Measurements from ENCODE around the gene LRPAP1. TPM values are rescaled to one million over a fixed set of nuclear protein-coding genes. Genes with fewer than 3 reads are reported as not detected.
"Not testable (repeated sequence)": the region's sequence is repeated elsewhere in the genome, so short reads cannot be mapped to it uniquely, and the experiment has no call there.

LRPAP1 gene
- total RNA-seq, 1 donor, result 52.0 TPM

DNA sequence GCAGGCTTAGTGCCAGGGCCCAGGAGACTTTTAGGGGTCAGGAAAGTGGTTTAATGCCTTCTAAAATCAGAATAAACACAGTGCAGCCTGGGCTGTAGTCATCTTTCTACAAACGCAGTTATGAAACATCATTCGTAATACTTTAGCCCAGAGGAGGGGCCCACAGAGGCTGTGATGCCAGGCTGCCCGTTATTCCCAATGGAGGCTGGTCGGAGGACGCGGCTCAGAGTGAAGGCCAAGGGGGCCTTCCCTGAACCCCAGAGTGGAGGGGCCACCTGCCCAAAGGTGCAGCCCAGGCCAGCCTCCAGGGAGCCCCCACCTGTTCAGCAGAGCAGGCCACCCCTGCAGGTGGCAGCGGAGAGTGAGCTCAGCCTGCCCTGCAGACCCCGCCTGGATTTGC lies 29.9 kb upstream of the LRPAP1 start:
- not testable (repeated sequence) for DNase-seq (ENCODE audit: low read depth in 2 of 3, low spot score in 2 of 3)

DNA sequence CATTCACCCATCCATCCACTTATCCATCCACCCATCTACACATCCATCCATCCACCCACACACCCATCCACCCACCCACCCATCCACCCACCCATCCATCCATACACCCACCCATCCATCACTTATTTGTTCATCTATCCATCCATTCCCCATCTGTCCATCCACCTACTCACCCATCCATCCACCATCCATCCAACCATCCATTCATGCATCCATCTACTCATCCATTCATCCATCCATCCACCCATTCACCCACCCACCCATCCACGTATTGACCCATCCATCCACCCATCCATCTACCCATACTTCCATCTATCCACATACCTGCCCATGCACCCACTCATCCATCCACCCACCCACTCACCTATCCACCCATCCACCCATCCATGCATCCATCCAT lies 28.2 kb upstream of the LRPAP1 start:
- not testable (repeated sequence) for DNase-seq (ENCODE audit: low read depth in 2 of 3, low spot score in 2 of 3)

DNA sequence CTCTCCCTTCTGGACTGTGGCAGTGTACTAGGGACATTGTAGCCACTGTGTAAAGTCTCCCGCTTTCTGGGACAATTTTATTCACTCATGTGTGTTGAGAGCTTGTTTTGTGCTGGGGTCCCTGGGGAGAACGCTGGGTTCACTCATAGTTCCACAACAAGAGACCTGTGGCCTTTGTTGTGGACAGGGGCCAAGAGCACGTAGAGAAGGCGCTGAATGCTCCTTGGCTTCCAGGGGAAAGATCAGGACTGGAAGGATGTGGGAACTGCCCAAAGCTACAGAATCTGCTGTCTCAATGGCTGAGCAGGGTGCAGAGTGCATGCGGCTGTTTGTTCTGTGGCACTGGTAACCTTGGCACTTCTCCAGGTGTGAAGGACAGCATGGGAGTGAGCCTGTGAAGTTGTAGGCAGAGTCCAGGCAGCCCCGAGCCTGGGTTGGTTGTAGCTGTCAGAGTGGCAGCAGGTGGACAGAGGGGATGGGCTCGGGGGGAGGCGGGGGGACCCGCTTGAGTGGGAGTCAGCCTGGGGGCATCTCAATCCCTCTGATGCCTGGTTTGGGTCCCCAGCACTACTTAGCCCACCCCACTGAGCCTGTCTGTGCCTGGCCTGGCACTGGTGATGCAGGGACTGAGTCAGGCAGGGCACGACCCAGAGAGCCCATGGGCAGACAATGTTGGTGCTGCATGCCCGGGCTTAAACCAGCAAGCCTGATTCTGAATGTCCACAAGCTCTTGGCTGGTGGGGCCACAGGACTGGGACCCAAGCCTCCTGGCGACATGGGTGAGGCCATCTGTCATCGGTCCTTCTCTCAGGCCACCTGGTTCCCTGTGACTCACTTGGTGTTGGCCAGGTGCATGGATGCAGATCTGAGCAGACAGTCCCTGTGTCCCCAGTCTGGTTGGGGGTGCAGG lies 27.4 kb upstream of the LRPAP1 start:
- DNase-seq (ENCODE audit: low read depth in 2 of 3, low spot score in 2 of 3), result not testable (repeated sequence)

DNA sequence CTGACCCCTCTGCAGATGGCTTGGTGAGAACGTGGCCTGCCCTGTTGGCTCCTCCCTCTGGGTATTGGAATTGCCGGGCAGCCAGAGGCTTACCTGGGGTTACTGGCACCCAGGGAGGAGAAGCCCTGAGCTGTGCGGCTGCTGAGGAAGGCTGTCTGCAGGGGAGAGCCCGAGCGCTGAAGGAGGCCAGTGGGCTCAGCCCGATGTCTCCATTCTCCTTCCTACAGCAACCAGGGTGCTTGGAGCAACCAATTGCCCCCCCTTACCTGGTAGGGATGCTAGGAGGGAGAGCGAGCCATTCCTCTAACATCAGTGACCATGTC lies 26.3 kb upstream of the LRPAP1 start:
- DNase-seq (ENCODE audit: low read depth in 2 of 3, low spot score in 2 of 3), result not testable (repeated sequence)

DNA sequence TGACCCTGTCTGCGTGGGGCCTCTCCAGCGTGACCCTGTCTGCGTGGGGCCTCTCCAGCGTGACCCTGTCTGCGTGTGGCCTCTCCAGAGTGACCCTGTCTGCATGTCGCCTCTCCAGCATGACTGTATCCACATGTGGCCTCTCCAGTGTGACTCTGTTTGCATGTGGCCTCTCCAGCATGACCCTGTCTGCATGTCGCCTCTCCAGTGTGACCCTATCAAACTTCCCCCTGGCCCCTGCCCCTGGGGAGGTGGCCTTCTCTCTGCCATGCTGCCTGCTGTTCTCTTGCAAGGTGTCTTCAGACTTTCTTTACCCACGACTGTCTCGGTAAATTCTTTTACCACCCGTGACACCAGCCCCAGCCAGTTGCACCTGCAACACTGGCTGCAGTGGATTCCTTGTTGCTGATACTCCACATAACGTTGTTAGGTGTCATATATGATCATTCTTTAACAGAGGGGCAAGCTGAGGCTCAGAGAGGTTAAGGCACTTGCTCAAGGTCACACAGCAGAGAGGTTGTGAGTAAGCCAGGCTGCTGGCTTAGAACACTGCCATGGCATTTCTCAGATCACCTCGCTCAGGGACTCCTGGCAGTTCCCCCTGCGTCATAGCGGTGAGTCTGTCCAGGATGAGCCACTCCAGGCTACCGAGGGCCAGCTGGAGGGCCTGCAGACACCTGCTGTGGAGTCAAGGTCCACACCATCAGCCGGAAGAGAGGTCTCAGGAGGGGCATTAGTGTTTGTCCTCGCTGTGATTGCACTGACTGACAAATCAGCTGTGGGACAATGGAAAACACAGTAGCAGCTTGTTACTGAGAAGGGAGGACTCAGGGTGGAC lies 25.7 kb upstream of the LRPAP1 start:
- not testable (repeated sequence) for DNase-seq (ENCODE audit: low read depth in 2 of 3, low spot score in 2 of 3)

DNA sequence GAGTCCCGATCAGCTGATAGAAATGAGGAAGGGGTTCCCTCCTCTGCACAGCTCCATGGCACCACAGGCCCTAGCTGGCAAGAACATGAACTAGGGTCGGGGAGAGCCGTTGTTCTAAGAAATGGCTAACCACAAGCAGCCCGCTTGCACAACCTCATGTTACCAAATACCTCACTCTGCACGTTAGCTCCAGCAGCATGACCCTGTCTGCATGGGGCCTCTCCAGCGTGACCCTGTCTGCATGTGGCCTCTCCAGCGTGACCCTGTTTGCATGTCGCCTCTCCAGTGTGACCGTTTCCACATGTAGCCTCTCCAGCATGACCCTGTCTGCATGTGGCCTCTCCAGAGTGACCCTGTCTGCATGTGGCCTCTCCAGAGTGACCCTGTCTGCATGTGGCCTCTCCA lies 24.9 kb upstream of the LRPAP1 start:
- DNase-seq (ENCODE audit: low read depth in 2 of 3, low spot score in 2 of 3), result peak in 1 of 3 donors; percentile 13

DNA sequence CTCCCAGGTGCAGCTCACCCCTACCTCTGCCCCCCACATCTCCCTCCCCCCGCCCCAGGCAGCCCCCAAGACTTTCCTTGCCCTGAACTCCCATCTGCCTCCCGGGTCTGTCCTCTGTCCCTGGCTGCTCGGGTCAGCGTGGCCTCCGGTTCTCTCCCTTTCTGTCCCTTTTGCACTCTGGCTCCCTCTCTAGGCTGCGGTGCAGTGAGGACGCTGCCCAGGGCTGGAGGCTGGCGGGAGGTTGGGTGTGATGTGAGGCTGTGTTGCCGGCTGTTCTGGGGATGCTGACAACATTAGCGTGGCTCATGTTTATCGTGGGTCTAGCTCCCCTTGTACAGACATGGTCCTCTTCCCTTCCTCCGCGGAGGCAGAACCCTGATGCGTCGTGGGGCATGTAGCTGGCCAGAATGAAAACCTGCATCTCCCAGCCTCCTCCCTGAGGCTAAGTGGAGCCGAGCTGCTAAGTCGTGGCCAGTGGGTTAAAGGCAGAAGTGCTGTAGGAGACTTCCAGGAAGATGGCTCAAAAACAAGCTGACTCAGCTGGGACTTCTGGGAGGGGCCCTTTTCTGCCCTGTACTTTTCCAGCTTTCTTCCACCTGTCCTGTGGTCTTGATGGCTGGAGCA lies 24.1 kb upstream of the LRPAP1 start:
- DNase-seq (ENCODE audit: low read depth in 2 of 3, low spot score in 2 of 3), result not testable (repeated sequence)

DNA sequence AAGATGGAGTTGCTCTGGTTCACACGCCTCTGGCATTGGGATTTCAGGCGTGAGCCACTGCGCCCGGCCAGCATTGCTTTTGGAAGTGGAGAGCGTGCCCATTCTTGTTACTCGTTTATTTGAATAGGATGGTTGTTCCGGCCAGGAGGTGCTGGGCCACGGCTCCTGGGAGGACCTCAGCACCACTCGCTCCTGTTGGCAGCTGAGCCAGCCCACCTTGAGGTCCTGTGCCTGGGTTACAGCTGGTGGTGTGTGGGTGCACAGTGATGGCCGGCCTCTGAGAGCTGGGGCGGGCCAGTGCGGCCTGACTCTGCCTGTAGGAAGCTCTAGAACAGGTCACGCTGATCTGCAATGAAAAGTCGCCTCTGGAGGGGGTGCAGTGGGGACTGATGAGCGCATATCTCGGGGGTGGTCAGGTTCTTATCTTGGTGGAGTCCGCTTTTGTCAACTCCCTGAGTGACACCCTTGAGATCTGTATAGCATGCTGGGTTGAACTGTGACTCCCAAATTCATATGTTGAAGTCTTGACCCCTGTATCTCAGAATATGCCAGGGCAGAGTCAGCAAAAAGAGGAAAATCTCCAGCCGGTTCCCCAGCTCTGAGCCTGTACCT lies 23.3 kb upstream of the LRPAP1 start:
- not testable (repeated sequence) for DNase-seq (ENCODE audit: low read depth in 2 of 3, low spot score in 2 of 3)

DNA sequence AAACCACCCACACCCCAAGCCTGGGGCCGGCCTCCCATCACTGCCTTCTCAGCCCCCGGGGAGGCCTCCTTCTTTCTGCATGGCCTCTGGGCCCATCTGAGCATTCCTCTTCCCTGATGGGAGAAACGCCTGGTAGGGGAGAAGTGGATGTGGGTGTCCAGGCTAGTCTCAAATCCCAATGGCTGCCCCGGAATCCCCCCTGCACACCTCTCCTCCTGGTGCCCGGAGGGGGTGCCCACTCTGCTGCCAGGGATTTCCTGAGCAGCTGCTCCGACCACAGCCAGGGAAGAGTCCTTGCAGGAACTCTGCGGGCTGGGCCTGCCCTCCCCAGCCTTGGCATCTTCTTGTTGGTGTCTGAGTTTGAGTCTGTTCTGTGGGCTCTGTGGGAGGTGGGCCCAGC lies 19.1 kb upstream of the LRPAP1 start:
- DNase-seq (ENCODE audit: low read depth in 2 of 3, low spot score in 2 of 3), result not testable (repeated sequence)

DNA sequence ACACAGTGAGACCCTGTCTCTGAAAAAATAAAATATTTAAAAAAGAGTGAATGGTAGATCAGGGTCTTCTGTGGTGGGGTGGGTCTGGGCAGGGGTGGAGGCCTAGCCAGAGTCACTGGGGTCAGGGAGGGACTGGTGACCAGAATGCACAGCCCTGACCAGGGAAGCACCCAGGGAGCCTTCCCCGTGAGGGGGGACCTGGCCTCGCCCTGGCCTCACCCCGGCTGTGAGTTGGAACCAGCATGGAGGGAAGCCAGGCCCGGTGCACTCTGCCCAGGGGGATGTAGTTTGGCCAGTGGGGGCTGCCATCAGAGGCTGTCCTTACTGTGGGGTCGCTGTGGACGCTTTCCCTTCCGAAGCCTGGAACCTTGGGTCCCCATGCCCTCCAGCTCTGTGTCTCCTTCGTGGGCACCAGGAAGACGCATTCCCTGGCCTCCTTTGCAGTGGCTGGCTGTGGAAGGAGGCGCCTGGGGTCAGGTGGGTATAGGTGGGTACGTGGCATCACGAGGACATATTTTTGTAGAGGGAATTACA lies 18.6 kb upstream of the LRPAP1 start:
- not testable (repeated sequence) for DNase-seq (ENCODE audit: low read depth in 2 of 3, low spot score in 2 of 3)

DNA sequence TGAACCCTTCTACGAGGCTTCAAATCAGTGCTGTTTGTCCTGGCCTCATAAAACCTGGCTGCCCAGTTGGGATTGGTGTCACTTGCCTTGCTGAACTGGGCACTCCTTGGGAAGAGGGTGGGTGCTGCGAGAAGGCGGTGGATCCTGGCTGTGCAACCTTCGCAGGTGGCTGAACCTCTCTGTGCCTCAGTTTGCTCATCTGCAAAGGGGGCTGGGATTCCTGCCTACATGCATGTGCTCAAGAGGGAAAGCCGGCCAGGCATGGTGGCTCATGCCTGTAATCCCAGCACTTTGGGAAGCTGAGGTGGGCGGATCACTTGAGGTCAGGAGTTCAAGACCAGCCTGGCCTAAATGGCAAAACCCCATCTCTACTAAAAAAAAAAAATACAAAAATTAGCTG lies 17.8 kb upstream of the LRPAP1 start:
- not testable (repeated sequence) for DNase-seq (ENCODE audit: low read depth in 2 of 3, low spot score in 2 of 3)

DNA sequence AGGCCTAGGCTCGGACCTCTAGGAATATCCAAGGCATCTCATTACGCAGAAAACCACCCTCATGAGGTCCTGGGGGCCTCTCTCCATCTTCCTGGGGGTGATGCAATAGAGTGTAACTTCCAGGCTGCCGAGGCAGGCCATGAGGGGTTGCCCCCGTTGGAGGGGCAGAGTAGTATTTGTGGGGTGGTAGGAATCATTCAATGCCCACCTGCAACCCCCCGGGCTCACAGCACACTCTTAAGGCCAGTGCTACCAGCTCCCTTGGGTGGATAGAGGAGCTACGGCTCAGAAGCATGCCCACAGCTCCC lies 17.4 kb upstream of the LRPAP1 start:
- not testable (repeated sequence) for DNase-seq (ENCODE audit: low read depth in 2 of 3, low spot score in 2 of 3)

DNA sequence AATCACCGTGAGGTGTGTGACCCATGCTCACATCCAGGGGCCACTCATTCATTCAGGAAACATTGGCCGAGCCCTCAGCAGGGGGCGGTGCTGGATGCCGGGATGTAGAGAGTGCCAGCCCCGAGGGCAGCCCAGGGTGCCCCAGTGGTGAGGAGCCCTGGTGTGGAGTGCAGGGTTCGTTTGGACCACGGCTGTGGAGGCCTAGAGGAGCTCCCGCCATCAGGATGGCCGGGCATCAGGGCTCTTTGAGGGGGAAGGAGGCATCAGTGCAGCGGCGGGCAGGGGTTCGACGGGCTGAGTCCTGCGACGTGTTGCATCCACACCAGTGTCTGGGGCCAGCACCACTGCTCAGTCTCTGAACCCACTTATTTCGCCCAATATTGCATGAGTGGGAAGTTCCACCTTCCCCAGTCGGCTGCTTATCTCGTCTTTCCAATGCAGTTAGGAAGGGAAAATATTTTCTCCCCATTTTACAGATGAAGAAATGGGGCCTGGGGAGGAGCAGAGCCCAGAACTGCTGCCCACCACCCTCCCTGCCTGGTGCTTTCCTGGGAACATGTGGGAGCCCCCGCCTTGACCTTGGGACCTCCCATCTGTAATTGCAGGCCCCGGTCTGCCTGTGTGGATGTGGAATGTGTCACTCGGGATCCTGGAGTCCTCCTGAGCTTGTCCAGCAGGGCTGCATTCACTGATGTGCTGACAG lies 16.9 kb upstream of the LRPAP1 start:
- DNase-seq (ENCODE audit: low read depth in 2 of 3, low spot score in 2 of 3), result not testable (repeated sequence)

DNA sequence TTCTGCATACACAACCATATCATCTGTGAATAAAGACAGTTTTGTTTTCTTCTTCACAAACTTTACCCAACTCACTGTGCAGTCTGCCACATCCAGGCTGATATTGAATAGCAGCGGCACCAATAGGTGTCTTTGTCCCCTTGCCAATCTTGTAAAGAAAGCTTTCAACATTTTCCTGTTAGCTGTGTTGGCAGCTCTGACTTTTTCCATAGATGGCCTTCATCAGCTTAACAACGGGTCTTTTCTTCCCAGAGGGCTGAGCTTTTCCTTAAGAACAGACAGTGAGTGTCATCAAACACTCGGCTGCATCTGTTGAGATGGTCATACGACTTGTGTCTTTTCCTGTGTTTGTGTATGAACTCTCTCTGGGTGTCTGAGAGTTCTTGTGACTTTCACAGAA lies 14.5 kb upstream of the LRPAP1 start:
- not testable (repeated sequence) for DNase-seq (ENCODE audit: low read depth in 2 of 3, low spot score in 2 of 3)

DNA sequence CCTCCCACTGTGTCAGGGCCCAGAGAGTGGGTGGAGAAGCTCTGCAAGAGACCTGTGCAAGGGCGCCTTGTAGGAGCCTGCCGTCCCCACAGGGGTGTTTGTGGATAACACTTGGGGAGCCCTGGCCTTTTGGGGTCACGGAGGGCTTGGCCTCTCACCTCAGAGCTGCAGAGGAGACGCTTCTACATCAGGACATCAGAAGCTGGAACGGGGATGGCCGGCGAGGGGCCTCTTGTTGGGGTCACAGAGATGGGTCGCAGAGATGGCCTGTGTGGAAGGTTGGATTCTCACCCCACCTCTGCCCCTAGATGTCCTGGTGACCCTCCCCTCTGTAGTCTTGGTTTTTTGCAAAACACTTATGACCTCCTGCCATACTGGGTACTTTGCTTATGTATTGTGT lies 13.1 kb upstream of the LRPAP1 start:
- not testable (repeated sequence) for DNase-seq (ENCODE audit: low read depth in 2 of 3, low spot score in 2 of 3)

DNA sequence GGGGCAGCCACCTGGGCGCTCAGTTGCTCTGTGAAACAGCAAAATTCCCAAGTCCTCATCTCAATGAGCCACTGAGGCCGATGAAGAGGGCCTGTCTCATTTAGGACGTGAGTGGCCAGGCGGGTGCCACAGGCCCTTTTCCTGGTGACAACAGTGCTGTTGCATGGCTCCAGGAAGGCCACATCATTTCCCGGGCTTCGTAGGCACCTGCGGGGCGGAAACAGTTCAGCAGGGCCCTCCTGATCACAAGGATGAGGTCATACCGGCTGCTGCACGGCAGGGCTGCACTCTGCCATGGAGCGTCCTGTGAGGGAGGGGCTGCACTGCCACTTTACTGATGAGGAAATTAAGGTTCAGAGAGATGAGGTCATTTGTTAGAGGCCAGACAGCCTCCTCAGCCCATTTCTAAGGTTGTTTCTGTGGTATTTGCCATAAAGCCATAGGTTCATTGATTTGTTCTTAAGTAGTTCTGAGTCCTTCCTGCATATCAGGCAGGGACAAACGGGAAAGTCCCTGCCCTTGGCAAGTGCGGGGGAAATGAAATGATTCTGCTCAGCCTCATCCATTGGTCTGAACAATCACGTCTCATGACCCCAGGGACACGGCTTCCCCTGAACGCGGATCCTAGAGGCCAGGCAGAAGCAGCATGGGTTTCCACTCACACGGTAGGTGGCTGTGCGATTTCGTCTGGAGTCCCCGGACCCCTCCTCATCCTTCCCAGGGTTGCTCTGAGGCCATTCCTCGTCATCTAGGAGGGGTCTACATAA lies 12.2 kb upstream of the LRPAP1 start:
- not testable (repeated sequence) for DNase-seq (ENCODE audit: low read depth in 2 of 3, low spot score in 2 of 3)

DNA sequence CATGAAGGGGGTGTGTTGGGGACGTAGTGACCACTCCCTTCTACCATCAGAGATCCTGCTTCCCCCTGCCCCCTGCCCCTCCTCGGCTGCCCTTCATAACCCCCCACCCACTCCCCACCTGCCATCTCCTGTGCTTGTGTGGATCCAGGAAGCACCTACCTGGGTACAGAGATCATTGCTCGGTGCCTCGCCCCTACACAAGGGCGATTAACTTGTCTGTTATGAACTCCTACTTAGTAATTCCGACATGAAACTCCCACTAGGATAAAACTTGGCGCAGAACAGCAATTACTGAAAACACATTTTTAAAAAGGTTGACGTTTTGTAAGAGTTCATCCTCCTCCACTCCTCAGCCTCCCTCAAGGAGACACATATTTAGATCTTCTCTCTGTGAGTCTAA lies 11.2 kb upstream of the LRPAP1 start:
- DNase-seq (ENCODE audit: low read depth in 2 of 3, low spot score in 2 of 3), result not testable (repeated sequence)

DNA sequence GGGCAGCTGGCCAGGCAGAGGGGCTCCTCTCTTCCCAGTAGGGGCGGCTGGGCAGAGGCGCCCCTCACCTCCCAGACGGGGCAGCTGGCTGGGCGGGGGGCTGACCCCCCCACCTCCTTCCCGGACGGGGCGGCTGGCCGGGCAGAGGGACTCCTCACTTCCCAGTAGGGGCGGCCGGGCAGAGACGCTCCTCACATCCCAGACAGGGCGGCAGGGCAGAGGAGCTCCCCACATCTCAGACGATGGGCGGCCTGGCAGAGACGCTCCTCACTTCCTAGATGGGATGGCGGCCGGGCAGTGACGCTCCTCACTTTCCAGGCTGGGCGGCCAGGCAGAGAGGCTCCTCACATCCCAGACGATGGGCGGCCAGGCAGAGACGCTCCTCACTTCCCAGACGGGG lies 6.7 kb upstream of the LRPAP1 start:
- DNase-seq (ENCODE audit: low read depth in 2 of 3, low spot score in 2 of 3), result not testable (repeated sequence)

DNA sequence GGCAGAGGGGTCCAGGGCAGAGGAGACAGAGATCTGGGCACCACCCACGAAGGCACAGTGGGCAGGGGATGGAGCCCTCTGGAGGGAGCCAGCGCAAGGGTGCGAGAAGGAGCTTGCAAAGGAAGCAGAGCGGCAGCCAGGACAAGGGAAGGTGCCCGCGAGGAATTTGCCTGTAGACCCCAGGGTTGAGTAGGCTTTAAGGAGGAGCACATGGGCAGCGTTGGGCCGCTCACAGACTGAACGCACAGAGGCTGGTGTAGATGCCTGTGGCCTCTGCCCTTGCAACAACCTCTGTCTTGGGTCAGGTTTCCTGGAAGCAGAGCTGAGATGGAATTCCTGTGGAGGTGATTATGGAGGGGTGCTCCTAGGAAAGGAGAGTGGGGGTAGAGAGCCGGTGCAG lies 3.6 kb upstream of the LRPAP1 start:
- not testable (repeated sequence) for DNase-seq (ENCODE audit: low read depth in 2 of 3, low spot score in 2 of 3)

Measured in hematopoietic multipotent progenitor cell (in vitro differentiated cells).